ENCODE data around the gene NPIPB2. TPM values are rescaled to one million over a fixed set of nuclear protein-coding genes. Genes with fewer than 3 reads are reported as not detected.
"Not testable (repeated sequence)": the region's sequence is repeated elsewhere in the genome, so short reads cannot be mapped to it uniquely, and the experiment has no call there.

Gene NPIPB2
- total RNA-seq, 1 donor from 2014 or later = 4.9 TPM

DNA sequence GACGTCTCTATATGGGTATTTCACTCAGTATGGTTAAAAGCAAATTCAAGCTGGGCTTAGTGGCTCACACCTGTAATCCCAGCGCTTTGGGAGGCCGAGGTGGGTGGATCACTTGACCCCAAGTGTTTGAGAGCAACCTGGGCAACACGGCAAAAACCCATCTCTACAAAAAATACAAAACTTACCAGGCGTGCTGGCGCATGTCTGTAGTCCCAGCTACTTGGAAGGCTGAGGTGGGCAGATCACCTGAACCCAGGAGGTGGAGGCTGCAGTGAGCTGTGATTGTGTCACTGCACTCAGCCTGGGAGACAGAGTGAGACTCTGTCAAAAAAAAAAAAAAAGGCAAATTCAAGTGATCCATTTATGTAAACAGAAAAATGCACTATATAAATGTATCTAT is 21.9 kb upstream of the NPIPB2 start:
- H3K27me3 ChIP-seq (ENCODE audit: control insufficient read depth, insufficient read depth, low read length) = no peaks in the 10 kb centered on the region
- H3K4me3 ChIP-seq (ENCODE audit: low read depth, low read length) = no peak overlapping the region
- TF ChIP-seq, protein P1, sequence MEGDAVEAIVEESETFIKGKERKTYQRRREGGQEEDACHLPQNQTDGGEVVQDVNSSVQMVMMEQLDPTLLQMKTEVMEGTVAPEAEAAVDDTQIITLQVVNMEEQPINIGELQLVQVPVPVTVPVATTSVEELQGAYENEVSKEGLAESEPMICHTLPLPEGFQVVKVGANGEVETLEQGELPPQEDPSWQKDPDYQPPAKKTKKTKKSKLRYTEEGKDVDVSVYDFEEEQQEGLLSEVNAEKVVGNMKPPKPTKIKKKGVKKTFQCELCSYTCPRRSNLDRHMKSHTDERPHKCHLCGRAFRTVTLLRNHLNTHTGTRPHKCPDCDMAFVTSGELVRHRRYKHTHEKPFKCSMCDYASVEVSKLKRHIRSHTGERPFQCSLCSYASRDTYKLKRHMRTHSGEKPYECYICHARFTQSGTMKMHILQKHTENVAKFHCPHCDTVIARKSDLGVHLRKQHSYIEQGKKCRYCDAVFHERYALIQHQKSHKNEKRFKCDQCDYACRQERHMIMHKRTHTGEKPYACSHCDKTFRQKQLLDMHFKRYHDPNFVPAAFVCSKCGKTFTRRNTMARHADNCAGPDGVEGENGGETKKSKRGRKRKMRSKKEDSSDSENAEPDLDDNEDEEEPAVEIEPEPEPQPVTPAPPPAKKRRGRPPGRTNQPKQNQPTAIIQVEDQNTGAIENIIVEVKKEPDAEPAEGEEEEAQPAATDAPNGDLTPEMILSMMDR (IDR thresholded peaks at IDR 0.05; ENCODE audit: insufficient read depth, low read length, poor library complexity, severe bottlenecking) = no peak
- H3K36me3 ChIP-seq (ENCODE audit: control insufficient read depth, insufficient read depth, low read length) = no peaks in the 10 kb centered on the region
- DNase-seq (ENCODE audit: low read depth) = no peak

DNA sequence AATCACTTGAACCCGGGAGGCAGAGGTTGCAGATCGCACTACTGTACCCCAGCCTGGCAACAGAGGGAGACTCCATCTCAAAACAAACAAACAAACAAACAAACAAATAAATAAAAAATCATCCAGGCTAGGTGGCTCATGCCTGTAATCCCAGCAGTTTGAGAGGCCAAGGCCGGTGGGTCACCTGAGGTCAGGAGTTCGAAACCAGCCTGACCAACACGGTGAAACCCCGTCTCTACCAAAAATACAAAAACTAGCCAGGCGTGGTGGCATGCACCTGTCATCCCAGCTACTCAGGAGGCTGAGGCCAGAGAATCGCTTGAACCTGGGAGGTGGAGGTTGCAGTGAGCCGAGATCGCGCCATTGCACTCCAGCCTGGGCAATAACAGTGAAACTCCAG is 21.1 kb upstream of the NPIPB2 start:
- DNase-seq (ENCODE audit: low read depth); H3K27me3 ChIP-seq (ENCODE audit: control insufficient read depth, insufficient read depth, low read length); H3K4me3 ChIP-seq (ENCODE audit: low read depth, low read length); H3K36me3 ChIP-seq (ENCODE audit: control insufficient read depth, insufficient read depth, low read length): not testable (repeated sequence)

DNA sequence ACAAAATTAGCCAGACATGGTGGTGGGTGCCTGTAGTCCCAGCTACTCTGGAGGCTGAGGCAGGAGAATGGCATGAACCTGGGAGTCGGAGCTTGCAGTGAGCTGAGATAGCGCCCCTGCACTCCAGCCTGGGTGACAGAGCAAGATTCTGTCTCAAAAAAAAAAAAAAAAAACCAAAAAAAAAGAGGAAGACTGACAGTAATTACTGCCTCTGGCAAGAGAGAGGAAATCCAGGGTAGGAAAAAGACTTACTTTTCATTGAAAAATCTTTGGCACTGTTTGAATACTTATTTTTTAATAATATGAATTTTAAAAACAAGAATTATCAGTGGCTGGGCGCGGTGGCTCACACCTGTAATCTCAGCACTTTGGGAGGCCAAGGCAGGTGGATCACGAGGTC is 20.6 kb upstream of the NPIPB2 start:
- DNase-seq (ENCODE audit: low read depth); H3K36me3 ChIP-seq (ENCODE audit: control insufficient read depth, insufficient read depth, low read length); H3K27me3 ChIP-seq (ENCODE audit: control insufficient read depth, insufficient read depth, low read length); H3K4me3 ChIP-seq (ENCODE audit: low read depth, low read length): not testable (repeated sequence)

DNA sequence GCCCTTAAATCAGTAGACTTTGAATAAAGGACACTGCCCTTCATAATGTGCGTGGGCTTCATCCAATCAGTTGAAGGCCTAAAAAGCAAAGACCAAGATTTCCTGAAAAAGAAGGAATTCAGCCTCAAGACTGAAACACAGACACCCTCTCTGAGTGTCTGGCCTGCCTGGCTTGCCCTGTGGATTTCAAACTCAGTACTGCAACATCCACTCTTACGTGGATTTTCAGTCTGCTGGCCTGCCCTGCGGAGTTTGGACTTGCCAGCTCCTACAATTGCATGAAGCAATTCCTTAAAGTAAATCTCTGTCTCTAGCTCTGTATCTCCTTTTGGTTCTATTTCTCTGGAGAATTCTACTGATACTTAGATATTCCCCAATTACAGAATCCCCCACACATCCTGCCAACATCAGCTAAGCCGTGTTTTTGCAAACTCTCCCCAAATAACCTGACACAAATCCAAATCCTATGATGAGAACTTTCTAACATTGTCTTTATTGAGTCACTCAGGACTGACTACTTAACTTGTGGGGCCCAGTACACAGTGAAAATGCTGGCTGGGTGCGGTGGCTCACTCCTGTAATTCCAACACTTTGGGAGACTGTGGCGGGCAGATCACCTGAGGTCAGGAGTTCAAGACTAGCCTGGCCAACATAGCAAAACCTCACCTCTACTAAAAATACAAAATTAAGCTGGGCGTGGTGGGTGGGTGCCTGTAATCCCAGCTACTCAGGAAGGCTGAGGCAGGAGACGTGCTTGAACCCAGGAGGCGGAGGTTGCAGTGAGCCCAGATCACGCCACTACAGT is 15.9 kb upstream of the NPIPB2 start:
- TF ChIP-seq, protein P1 (IDR thresholded peaks at IDR 0.05; ENCODE audit: insufficient read depth, low read length, poor library complexity, severe bottlenecking) = no peak
- no peak for DNase-seq (ENCODE audit: low read depth)

DNA sequence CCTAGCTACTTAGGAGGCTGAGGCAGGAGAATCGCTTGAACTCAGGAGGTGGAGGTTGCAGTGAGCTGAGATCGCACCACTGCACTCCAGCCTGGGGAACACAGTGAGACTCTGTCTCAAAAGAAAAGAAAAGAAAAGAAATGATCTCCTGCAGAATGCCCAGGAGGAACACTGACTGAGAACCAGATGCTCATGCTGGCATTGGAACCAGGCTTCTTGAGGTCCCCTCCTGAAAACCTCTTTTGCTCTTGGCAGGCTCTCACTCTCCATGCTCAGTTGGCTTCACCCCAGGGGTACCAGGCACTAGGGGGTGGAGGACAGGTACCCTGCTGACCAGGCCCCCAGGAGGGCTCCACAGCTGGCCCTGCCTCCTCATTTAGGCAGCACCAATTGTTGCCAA is 14.7 kb upstream of the NPIPB2 start:
- TF ChIP-seq, protein P1 (IDR thresholded peaks at IDR 0.05; ENCODE audit: insufficient read depth, low read length, poor library complexity, severe bottlenecking) = no peak
- Histone ChIP-seq H3K4me3 (ENCODE audit: low read depth, low read length) (no peak overlapping the region), H3K27me3 (ENCODE audit: control insufficient read depth, insufficient read depth, low read length) (no peaks in the 10 kb centered on the region)

More for the DNA sequence above, 15.9 kb upstream of the NPIPB2 start:
- H3K36me3 ChIP-seq (ENCODE audit: control insufficient read depth, insufficient read depth, low read length) = no peaks in the 10 kb centered on the region
- no peak overlapping the region for H3K4me3 ChIP-seq (ENCODE audit: low read depth, low read length)
- H3K27me3 ChIP-seq (ENCODE audit: control insufficient read depth, insufficient read depth, low read length) = no peaks in the 10 kb centered on the region

DNA sequence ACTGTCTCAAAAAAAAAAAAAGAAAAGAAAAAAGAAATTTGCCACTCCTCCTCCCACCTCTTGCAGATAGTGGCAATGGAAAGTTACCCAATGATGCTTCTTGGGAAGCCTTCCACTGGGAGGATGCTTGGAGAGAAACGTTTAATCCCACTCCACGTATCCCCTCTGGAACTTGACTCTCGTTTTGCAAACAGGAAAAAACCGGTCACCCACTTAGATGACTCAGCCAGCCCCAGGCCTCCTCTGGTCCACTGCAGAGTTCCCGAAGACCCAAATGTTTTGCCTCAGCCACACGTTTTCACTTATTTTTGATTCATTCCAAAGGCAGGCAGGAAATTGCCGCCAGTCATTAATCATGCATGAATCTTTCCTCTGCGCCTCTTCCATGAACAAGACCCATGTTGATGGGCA is 13.9 kb upstream of the NPIPB2 start:
- peak; percentile 56 for DNase-seq (ENCODE audit: low read depth)
- TF ChIP-seq, protein P1 (IDR thresholded peaks at IDR 0.05; ENCODE audit: insufficient read depth, low read length, poor library complexity, severe bottlenecking) = no peak
- Histone ChIP-seq H3K36me3 (ENCODE audit: control insufficient read depth, insufficient read depth, low read length) (no peaks in the 10 kb centered on the region), H3K27me3 (ENCODE audit: control insufficient read depth, insufficient read depth, low read length) (no peaks in the 10 kb centered on the region), H3K4me3 (ENCODE audit: low read depth, low read length) (no peak overlapping the region)

More for the DNA sequence above, 14.7 kb upstream of the NPIPB2 start:
- H3K36me3 ChIP-seq (ENCODE audit: control insufficient read depth, insufficient read depth, low read length) = no peaks in the 10 kb centered on the region
- no peak for DNase-seq (ENCODE audit: low read depth)

DNA sequence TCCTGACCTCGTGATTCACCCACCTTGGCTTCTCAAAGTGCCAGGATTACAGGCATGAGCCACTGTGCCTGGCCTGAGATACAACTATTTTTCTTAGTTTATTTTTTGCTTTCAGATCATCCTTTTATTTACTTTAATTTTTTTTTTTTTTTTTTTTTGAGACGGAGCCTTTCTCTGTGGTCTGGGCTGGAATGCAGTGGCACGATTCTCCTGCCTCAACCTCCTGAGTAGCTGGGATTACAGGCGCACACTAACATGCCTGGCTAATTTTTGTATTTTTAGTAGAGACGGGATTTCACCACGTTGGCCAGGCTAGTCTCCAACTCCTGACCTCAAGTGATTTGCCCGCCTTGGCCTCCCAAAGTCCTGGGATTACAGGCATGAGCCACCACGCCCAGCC is 11.7 kb upstream of the NPIPB2 start:
- H3K27me3 ChIP-seq (ENCODE audit: control insufficient read depth, insufficient read depth, low read length); DNase-seq (ENCODE audit: low read depth); H3K36me3 ChIP-seq (ENCODE audit: control insufficient read depth, insufficient read depth, low read length); H3K4me3 ChIP-seq (ENCODE audit: low read depth, low read length): not testable (repeated sequence)

Measured in kidney epithelial cell (primary cell).